T-cell (primary cell): Measurements from ENCODE around the gene ATP1B1. TPM values are rescaled to one million over a fixed set of nuclear protein-coding genes. Genes with fewer than 3 reads are reported as not detected.

Experiments used
- ATAC-seq, 4 experiments: fragments of 200-7000 bp in 3 of 4; fragments of 150-1000 bp in 1 of 4; cut with Tn5 transposase; replicated peaks in 1 of 4; 1 replicate in 3 of 4; 2 replicates in 1 of 4; pipeline ENCODE4 v1.10.0; 2021; ENCODE audit warnings: moderate library complexity in 3 of 4, mild to moderate bottlenecking in 2 of 4, moderate number of reproducible peaks in 1 of 4
- CTCF ChIA-PET, 2 donors: fragments of 300-600 bp; sonication (Branson Sonifier 250); formaldehyde crosslinking; loops; one replicate each; lab custom pipeline; 2022; ENCODE audit warnings: antibody characterized with exemption in 2 of 2; lab: Charles Lee
- POLR2A ChIA-PET, 2 donors: fragments of 300-600 bp; sonication (Branson Sonifier 250); formaldehyde crosslinking; loops; one replicate each; lab custom pipeline; 2022; ENCODE audit warnings: antibody characterized with exemption in 2 of 2; lab: Charles Lee
- DNase-seq, 35 experiments: peaks; one replicate each; pipeline versions ENCODE4 v3.0.0 to v3.0.0-alpha.2; 2013 to 2023
- H3K27ac ChIP-seq: one replicate; pipeline ENCODE4 v1.5.1; 2013; ENCODE audit warnings: low read length
- H3K27me3 ChIP-seq, 2 experiments: replicated peaks in 1 of 2; 1 replicate in 1 of 2; 2 replicates in 1 of 2; pipeline versions ENCODE4 v1.6.1 to v1.7.0; 2013; ENCODE audit warnings: low read length in 1 of 2, mixed read lengths in 1 of 2; ENCODE audit not compliant: control insufficient read depth in 2 of 2, insufficient read depth in 2 of 2; ENCODE audit errors: extremely low read depth in 1 of 2
- H3K36me3 ChIP-seq, 2 donors: 1 replicate in 1 of 2; 2 replicates in 1 of 2; pipeline versions ENCODE4 v1.6.1 to v1.7.0; 2013; ENCODE audit warnings: low read length in 1 of 2; ENCODE audit not compliant: control insufficient read depth in 2 of 2, insufficient read depth in 1 of 2; ENCODE audit errors: extremely low read depth in 1 of 2
- H3K4me1 ChIP-seq, 2 experiments: 1 replicate in 1 of 2; 2 replicates in 1 of 2; pipeline versions ENCODE4 v1.6.1 to v1.7.0; 2013; ENCODE audit warnings: low read length in 2 of 2, mixed read lengths in 1 of 2; ENCODE audit not compliant: insufficient read depth in 2 of 2, control insufficient read depth in 1 of 2; ENCODE audit errors: extremely low read depth in 1 of 2
- H3K4me3 ChIP-seq, 2 donors: 1 replicate in 1 of 2; 2 replicates in 1 of 2; pipeline versions ENCODE4 v1.5.1 to v1.7.0; 2013; ENCODE audit warnings: mild to moderate bottlenecking in 2 of 2, low read length in 1 of 2, moderate library complexity in 1 of 2; ENCODE audit not compliant: control insufficient read depth in 1 of 2; ENCODE audit errors: extremely low read depth in 1 of 2
- H3K9me3 ChIP-seq: 2 replicates; pipeline ENCODE4 v1.7.0; 2013
- H3K27ac Mint-ChIP-seq, 2 donors: one replicate each; pipeline ENCODE4 v1.8.0; 2020 to 2021; ENCODE audit warnings: mild to moderate bottlenecking in 2 of 2, mixed read lengths in 2 of 2
- H3K27me3 Mint-ChIP-seq, 2 donors: one replicate each; pipeline ENCODE4 v1.8.0; 2021 to 2022; ENCODE audit warnings: mixed read lengths in 2 of 2
- H3K36me3 Mint-ChIP-seq: one replicate; pipeline ENCODE4 v1.8.0; 2021; ENCODE audit warnings: mixed read lengths
- H3K4me1 Mint-ChIP-seq, 3 donors: one replicate each; pipeline ENCODE4 v1.8.0; 2020 to 2022; ENCODE audit warnings: mixed read lengths in 3 of 3, mild to moderate bottlenecking in 1 of 3
- H3K4me3 Mint-ChIP-seq, 3 donors: one replicate each; pipeline ENCODE4 v1.8.0; 2020 to 2022; ENCODE audit warnings: mild to moderate bottlenecking in 3 of 3, mixed read lengths in 3 of 3, moderate library complexity in 3 of 3
- H3K9me3 Mint-ChIP-seq, 3 donors: one replicate each; pipeline ENCODE4 v1.8.0; 2020 to 2022; ENCODE audit warnings: mixed read lengths in 3 of 3
- WGBS: methylation state at CpG from one replicate; pipeline ENCODE4 v1.1.5; 2013; ENCODE audit warnings: missing lambda C conversion rate; ENCODE audit not compliant: insufficient coverage; 5-methylcytosine and 5-hydroxymethylcytosine counted together
- total RNA-seq, 35 experiments: library from RNA in 6 of 35; stranded (reverse) in 6 of 35; fragments of 120-200 nt in 1 of 35; gene quantifications; one replicate each; pipeline versions ENCODE4 v1.2.1 to v1.2.4 and lab custom pipeline; 2013 to 2026

Gene ATP1B1
- total RNA-seq, 5 donors from 2014 or later (not counting 1 experiment from before 2014, with no cell fraction given): 2.5 to 6.1 (median 3.9) TPM

DNA sequence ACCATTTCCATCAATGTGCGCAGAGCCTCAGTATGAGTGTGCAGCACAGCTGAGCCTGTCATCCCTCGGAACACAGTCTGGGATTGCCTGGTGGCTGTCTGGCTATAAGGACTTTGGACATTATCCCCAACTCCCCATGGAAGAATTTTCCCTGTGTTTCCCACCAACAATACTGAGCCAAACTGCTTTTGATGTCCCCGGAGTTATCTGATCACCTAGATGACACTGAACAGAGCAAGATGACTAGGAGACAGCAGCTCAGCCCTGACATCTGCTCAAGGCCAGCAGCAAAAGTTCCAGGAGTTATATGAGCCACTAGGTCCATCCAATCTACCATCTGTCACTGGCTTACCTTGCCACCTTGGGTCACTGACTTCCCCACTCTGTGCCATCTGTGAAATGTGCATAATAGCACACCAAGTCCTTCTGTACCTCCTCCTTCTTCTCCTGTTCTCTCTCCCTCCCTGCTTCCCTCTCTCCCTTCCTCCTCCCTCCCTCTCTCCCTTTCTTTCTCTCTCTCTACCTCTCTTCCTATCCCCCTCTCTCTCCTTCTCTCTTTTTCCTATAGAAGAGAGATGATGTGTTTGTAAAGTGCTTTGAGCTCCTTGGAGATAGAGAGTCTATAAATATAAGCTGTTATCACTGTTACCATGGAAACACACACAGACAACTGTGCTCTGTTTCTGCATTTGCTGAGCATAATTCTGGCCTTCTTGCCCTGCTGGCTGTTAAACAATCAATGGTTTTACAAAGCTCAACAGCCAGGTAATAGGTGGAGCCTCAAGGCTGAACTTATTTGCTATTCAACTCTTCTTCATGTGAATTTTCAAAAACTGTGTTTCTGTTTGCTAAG, 19.7 kb upstream of the ATP1B1 start:
- no peaks in the 10 kb centered on the region for H3K36me3 Mint-ChIP-seq
- Histone ChIP-seq H3K4me3 (no peak overlapping the region), H3K36me3 (no peaks in the 10 kb centered on the region), H3K27me3 (no peaks in the 10 kb centered on the region), H3K4me1 (peaks cover 4 to 8% of the 10 kb centered on the region in 2 experiments), H3K27ac (no peak overlapping the region), H3K9me3 (no peaks in the 10 kb centered on the region)
- H3K27ac Mint-ChIP-seq: peak overlapping the region in 1 of 2 donors; percentile 20
- H3K27me3 Mint-ChIP-seq: no peaks in the 10 kb centered on the region
- 100% methylated on average over 2 of the region's 3 CpGs for WGBS
- no peaks in the 10 kb centered on the region for H3K9me3 Mint-ChIP-seq
- ChIA-PET CTCF (no interaction called here), POLR2A (interaction anchor here in 1 of 2 donors (0.7 kb wide), 2 partner anchors 11 to 420 kb away, joined by 4 to 5 read pairs; no protein-coding TSS in a partner anchor)
- peak in 2 of 4 experiments; percentile 13 to 69 for ATAC-seq
- peaks cover 17 to 23% (median 17%) of the 10 kb centered on the region in 3 donors for H3K4me1 Mint-ChIP-seq
- no peak overlapping the region for H3K4me3 Mint-ChIP-seq
- peak in 1 of 35 experiments; percentile 21 for DNase-seq

DNA sequence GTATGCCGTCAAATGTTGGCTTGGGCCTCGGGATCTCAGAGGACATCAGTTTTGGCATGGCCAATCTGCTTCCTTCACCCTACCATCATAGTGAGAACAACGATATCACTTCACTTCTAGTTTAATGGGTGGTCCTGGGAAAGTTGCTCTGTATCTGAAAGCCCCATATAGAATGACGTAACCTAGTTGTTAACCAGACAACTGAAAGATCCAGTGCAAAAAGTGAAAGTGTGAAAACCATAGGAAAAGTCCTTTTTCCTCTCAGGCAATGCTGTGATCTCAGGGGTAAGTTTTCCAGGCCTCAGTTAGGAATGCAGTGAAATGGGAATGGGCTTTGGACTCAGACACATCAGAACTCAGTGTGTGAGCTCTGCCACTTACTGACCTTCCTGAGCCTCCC, 18.6 kb upstream of the ATP1B1 start:
- no peaks in the 10 kb centered on the region for H3K9me3 Mint-ChIP-seq
- Histone ChIP-seq H3K27ac (no peak overlapping the region), H3K4me3 (no peak overlapping the region), H3K36me3 (no peaks in the 10 kb centered on the region), H3K4me1 (peaks cover 4 to 8% of the 10 kb centered on the region in 2 experiments), H3K27me3 (no peaks in the 10 kb centered on the region), H3K9me3 (no peaks in the 10 kb centered on the region)
- ChIA-PET POLR2A (no interaction called here), CTCF (no interaction called here)
- ATAC-seq (no peak), DNase-seq (no peak)
- H3K27me3 Mint-ChIP-seq: no peaks in the 10 kb centered on the region
- H3K4me1 Mint-ChIP-seq: peaks cover 17 to 23% (median 17%) of the 10 kb centered on the region in 3 donors
- H3K27ac Mint-ChIP-seq: no peak overlapping the region
- H3K4me3 Mint-ChIP-seq: no peak overlapping the region
- whole genome bisulfite sequencing: no CpG with 5 or more reads among the region's 4 CpGs
- no peaks in the 10 kb centered on the region for H3K36me3 Mint-ChIP-seq

DNA sequence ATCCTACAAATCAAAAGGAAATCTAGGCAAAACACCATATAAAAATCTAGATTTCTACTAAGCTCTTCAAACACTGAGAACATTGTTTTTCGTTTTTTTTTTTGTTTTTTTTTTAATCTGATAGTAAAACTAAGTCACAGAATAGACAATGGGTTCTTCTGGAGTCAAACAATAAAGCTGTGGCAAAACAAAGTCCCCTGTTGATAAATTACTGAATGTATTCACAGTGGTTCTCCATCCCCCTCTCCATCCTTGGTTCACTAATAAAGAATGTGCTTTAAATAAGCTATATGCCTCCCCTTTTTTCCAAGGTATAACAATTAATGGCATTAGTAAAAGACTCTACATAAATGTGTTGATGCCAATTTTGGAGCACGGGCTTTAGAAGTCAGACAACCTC, 16.7 kb upstream of the ATP1B1 start:
- no peaks in the 10 kb centered on the region for H3K9me3 ChIP-seq
- ChIA-PET CTCF (interaction anchor here (0.6 to 0.7 kb wide), 2 partner anchors 15 to 115 kb away, joined by 4 to 5 read pairs; no protein-coding TSS in a partner anchor), POLR2A (interaction anchor here (0.6 to 1.1 kb wide), 2 partner anchors 52 to 688 kb away, joined by 3 read pairs; no protein-coding TSS in a partner anchor)
- no peaks in the 10 kb centered on the region for H3K27me3 Mint-ChIP-seq
- no peaks in the 10 kb centered on the region for H3K36me3 ChIP-seq
- H3K4me1 ChIP-seq: peaks cover 6 to 8% of the 10 kb centered on the region in 2 experiments
- peaks cover 17 to 24% (median 23%) of the 10 kb centered on the region in 3 donors for H3K4me1 Mint-ChIP-seq
- WGBS: no CpG with 5 or more reads among the region's 2 CpGs
- no peak for DNase-seq
- H3K4me3 Mint-ChIP-seq: no peak overlapping the region
- H3K27ac ChIP-seq: no peak overlapping the region
- no peak overlapping the region for H3K4me3 ChIP-seq
- H3K27me3 ChIP-seq: no peaks in the 10 kb centered on the region
- H3K36me3 Mint-ChIP-seq: no peaks in the 10 kb centered on the region
- H3K9me3 Mint-ChIP-seq: no peaks in the 10 kb centered on the region
- no peak overlapping the region for H3K27ac Mint-ChIP-seq
- no peak for ATAC-seq

GRCh38 chr1:169090308-169090899, 16.1 kb upstream of the ATP1B1 start:
- ATAC-seq: no peak

GRCh38 chr1:169090900-169091311, 15.6 kb upstream of the ATP1B1 start:
- Mint-ChIP-seq H3K9me3 (peaks cover 0 to 5% (median 0%) of the 10 kb centered on the region in 3 donors), H3K4me1 (peaks cover 16 to 24% (median 20%) of the 10 kb centered on the region in 3 donors), H3K27me3 (peaks cover 0 to 4% of the 10 kb centered on the region in 2 donors), H3K27ac (no peak overlapping the region), H3K4me3 (no peak overlapping the region), H3K36me3 (no peaks in the 10 kb centered on the region)
- Histone ChIP-seq H3K9me3 (no peaks in the 10 kb centered on the region), H3K4me1 (peaks cover 6 to 8% of the 10 kb centered on the region in 2 experiments), H3K27ac (no peak overlapping the region), H3K4me3 (no peak overlapping the region), H3K27me3 (no peaks in the 10 kb centered on the region), H3K36me3 (no peaks in the 10 kb centered on the region)
- ATAC-seq (no peak), DNase-seq (no peak)
- ChIA-PET CTCF (interaction anchor here in 1 of 2 donors (0.5 kb wide), 1 partner anchor 19 kb away, joined by 4 read pairs; no protein-coding TSS in a partner anchor), POLR2A (interaction anchor here in 1 of 2 donors (1.1 kb wide), 1 partner anchor 51 kb away, joined by 3 read pairs; no protein-coding TSS in a partner anchor)
- WGBS: 80% methylated on average over 2 of the region's 4 CpGs

More at GRCh38 chr1:169090308-169090899, 16.1 kb upstream of the ATP1B1 start:
- ChIA-PET CTCF (interaction anchor here in 1 of 2 donors (0.5 to 0.7 kb wide), 2 partner anchors 14 to 18 kb away, joined by 4 read pairs; no protein-coding TSS in a partner anchor), POLR2A (interaction anchor here (0.6 to 1.1 kb wide), 2 partner anchors 51 to 689 kb away, joined by 3 read pairs; no protein-coding TSS in a partner anchor)
- WGBS: no CpG with 5 or more reads among the region's 4 CpGs
- no peaks in the 10 kb centered on the region for H3K36me3 Mint-ChIP-seq
- H3K9me3 Mint-ChIP-seq: peaks cover 0 to under 1% (median 0%) of the 10 kb centered on the region in 3 donors
- no peak for DNase-seq
- no peak overlapping the region for H3K27ac ChIP-seq
- H3K27me3 ChIP-seq: no peaks in the 10 kb centered on the region
- no peak overlapping the region for H3K4me3 ChIP-seq
- peaks cover 6 to 8% of the 10 kb centered on the region in 2 experiments for H3K4me1 ChIP-seq
- H3K27ac Mint-ChIP-seq: no peak overlapping the region
- peaks cover 17 to 24% (median 21%) of the 10 kb centered on the region in 3 donors for H3K4me1 Mint-ChIP-seq
- no peaks in the 10 kb centered on the region for H3K9me3 ChIP-seq
- no peaks in the 10 kb centered on the region for H3K27me3 Mint-ChIP-seq
- no peak overlapping the region for H3K4me3 Mint-ChIP-seq
- no peaks in the 10 kb centered on the region for H3K36me3 ChIP-seq

- Mint-ChIP-seq H3K4me1 (peaks cover 12 to 22% (median 15%) of the 10 kb centered on the region in 3 donors), H3K4me3 (no peak overlapping the region), H3K27ac (no peak overlapping the region), H3K36me3 (no peaks in the 10 kb centered on the region), H3K9me3 (peaks cover 0 to 6% (median 0%) of the 10 kb centered on the region in 3 donors), H3K27me3 (peaks cover 0 to 4% of the 10 kb centered on the region in 2 donors)
- ChIA-PET CTCF (no interaction called here), POLR2A (no interaction called here)
- 100% methylated on average over 1 of the region's 4 CpGs for WGBS
- Histone ChIP-seq H3K4me3 (no peak overlapping the region), H3K27me3 (no peaks in the 10 kb centered on the region), H3K4me1 (peaks cover 6 to 8% of the 10 kb centered on the region in 2 experiments), H3K27ac (no peak overlapping the region), H3K36me3 (no peaks in the 10 kb centered on the region), H3K9me3 (no peaks in the 10 kb centered on the region)
- DNase-seq (no peak), ATAC-seq (peak in 1 of 4 experiments; percentile 40)
Observed at GRCh38 chr1:169091480-169091941, 15.0 kb upstream of the ATP1B1 start.
